ENCODE measurements around the gene PJVK. TPM values are rescaled to one million over a fixed set of nuclear protein-coding genes. Genes with fewer than 3 reads are reported as not detected.
"Not testable (repeated sequence)": the region's sequence is repeated elsewhere in the genome, so short reads cannot be mapped to it uniquely, and the experiment has no call there.

PJVK gene
- total and polyA plus RNA-seq, 2 donors, result 2.8 to 10.9 TPM

GRCh38 chr2:178419123-178419522 is 32.1 kb upstream of the PJVK start:
- no peak overlapping the region for H3K27ac ChIP-seq (ENCODE audit: low read depth)
- WGBS, result 39% methylated on average over 1 of the region's 1 CpG
- no peak overlapping the region for H3K4me3 ChIP-seq (ENCODE audit: low read depth, low read length)
- no peaks in the 10 kb centered on the region for H3K4me1 ChIP-seq (ENCODE audit: insufficient read depth)
- H3K36me3 ChIP-seq (ENCODE audit: insufficient read depth), result no peaks in the 10 kb centered on the region
- no peak for DNase-seq (ENCODE audit: extremely low spot score)

GRCh38 chr2:178420463-178420999 is 30.6 kb upstream of the PJVK start:
- Histone ChIP-seq H3K27ac (ENCODE audit: low read depth) (no peak overlapping the region), H3K36me3 (ENCODE audit: insufficient read depth) (no peaks in the 10 kb centered on the region), H3K4me3 (ENCODE audit: low read depth, low read length) (no peak overlapping the region), H3K4me1 (ENCODE audit: insufficient read depth) (no peaks in the 10 kb centered on the region)
- 54% methylated on average over 1 of the region's 1 CpG for WGBS
- DNase-seq (ENCODE audit: extremely low spot score), result no peak

GRCh38 chr2:178422097-178422496 is 29.1 kb upstream of the PJVK start:
- Histone ChIP-seq H3K27ac (ENCODE audit: low read depth) (no peak overlapping the region), H3K36me3 (ENCODE audit: insufficient read depth) (no peaks in the 10 kb centered on the region), H3K4me3 (ENCODE audit: low read depth, low read length) (no peak overlapping the region), H3K4me1 (ENCODE audit: insufficient read depth) (no peaks in the 10 kb centered on the region)
- no peak for DNase-seq (ENCODE audit: extremely low spot score)
- WGBS, result 81% methylated on average over 3 of the region's 3 CpGs

GRCh38 chr2:178423746-178424145 is 27.4 kb upstream of the PJVK start:
- not testable (repeated sequence) for H3K4me3 ChIP-seq (ENCODE audit: low read depth, low read length); H3K27ac ChIP-seq (ENCODE audit: low read depth); H3K36me3 ChIP-seq (ENCODE audit: insufficient read depth); DNase-seq (ENCODE audit: extremely low spot score); H3K4me1 ChIP-seq (ENCODE audit: insufficient read depth)
- 97% methylated on average over 5 of the region's 5 CpGs for WGBS

GRCh38 chr2:178425255-178425827 is 25.8 kb upstream of the PJVK start:
- no peak for DNase-seq (ENCODE audit: extremely low spot score)
- WGBS, result 96% methylated on average over 4 of the region's 4 CpGs
- H3K4me3 ChIP-seq (ENCODE audit: low read depth, low read length), result no peak overlapping the region
- H3K36me3 ChIP-seq (ENCODE audit: insufficient read depth), result no peaks in the 10 kb centered on the region
- no peaks in the 10 kb centered on the region for H3K4me1 ChIP-seq (ENCODE audit: insufficient read depth)
- H3K27ac ChIP-seq (ENCODE audit: low read depth), result no peak overlapping the region

- WGBS, result 94% methylated on average over 3 of the region's 3 CpGs
- no peak for DNase-seq (ENCODE audit: extremely low spot score)
- H3K4me1 ChIP-seq (ENCODE audit: insufficient read depth), result no peaks in the 10 kb centered on the region
- no peak overlapping the region for H3K4me3 ChIP-seq (ENCODE audit: low read depth, low read length)
- no peak overlapping the region for H3K27ac ChIP-seq (ENCODE audit: low read depth)
- H3K36me3 ChIP-seq (ENCODE audit: insufficient read depth), result no peaks in the 10 kb centered on the region
These were observed 24.8 kb upstream of the PJVK start for GRCh38 chr2:178426388-178426787.

- Histone ChIP-seq H3K36me3 (ENCODE audit: insufficient read depth) (no peaks in the 10 kb centered on the region), H3K4me3 (ENCODE audit: low read depth, low read length) (no peak overlapping the region), H3K4me1 (ENCODE audit: insufficient read depth) (no peaks in the 10 kb centered on the region), H3K27ac (ENCODE audit: low read depth) (no peak overlapping the region)
- WGBS, result 92% methylated on average over 2 of the region's 2 CpGs
- no peak for DNase-seq (ENCODE audit: extremely low spot score)
These were observed 23.7 kb upstream of the PJVK start for GRCh38 chr2:178427458-178427857.

GRCh38 chr2:178428396-178428806 is 22.8 kb upstream of the PJVK start:
- no peak for DNase-seq (ENCODE audit: extremely low spot score)
- Histone ChIP-seq H3K4me1 (ENCODE audit: insufficient read depth) (no peaks in the 10 kb centered on the region), H3K27ac (ENCODE audit: low read depth) (no peak overlapping the region), H3K4me3 (ENCODE audit: low read depth, low read length) (no peak overlapping the region), H3K36me3 (ENCODE audit: insufficient read depth) (no peaks in the 10 kb centered on the region)
- 80% methylated on average over 1 of the region's 1 CpG for WGBS

GRCh38 chr2:178429336-178429735 is 21.8 kb upstream of the PJVK start:
- H3K4me3 ChIP-seq (ENCODE audit: low read depth, low read length), result no peak overlapping the region
- H3K27ac ChIP-seq (ENCODE audit: low read depth), result no peak overlapping the region
- no peaks in the 10 kb centered on the region for H3K4me1 ChIP-seq (ENCODE audit: insufficient read depth)
- DNase-seq (ENCODE audit: extremely low spot score), result no peak
- no peaks in the 10 kb centered on the region for H3K36me3 ChIP-seq (ENCODE audit: insufficient read depth)

GRCh38 chr2:178436662-178437061 is 14.5 kb upstream of the PJVK start:
- H3K4me1 ChIP-seq (ENCODE audit: insufficient read depth), result no peaks in the 10 kb centered on the region
- WGBS, result 95% methylated on average over 2 of the region's 2 CpGs
- no peak for DNase-seq (ENCODE audit: extremely low spot score)
- no peak overlapping the region for H3K4me3 ChIP-seq (ENCODE audit: low read depth, low read length)
- H3K27ac ChIP-seq (ENCODE audit: low read depth), result no peak overlapping the region
- H3K36me3 ChIP-seq (ENCODE audit: insufficient read depth), result peaks cover 6% of the 10 kb centered on the region

- no peak for DNase-seq (ENCODE audit: extremely low spot score)
- Histone ChIP-seq H3K27ac (ENCODE audit: low read depth) (no peak overlapping the region), H3K36me3 (ENCODE audit: insufficient read depth) (peaks cover 4% of the 10 kb centered on the region), H3K4me1 (ENCODE audit: insufficient read depth) (no peaks in the 10 kb centered on the region), H3K4me3 (ENCODE audit: low read depth, low read length) (no peak overlapping the region)
- WGBS, result 87% methylated on average over 2 of the region's 2 CpGs
These were observed 9.8 kb upstream of the PJVK start for GRCh38 chr2:178441426-178441825.

- WGBS, result 63% methylated on average over 4 of the region's 4 CpGs
- H3K4me3 ChIP-seq (ENCODE audit: low read depth, low read length), result no peak overlapping the region
- DNase-seq (ENCODE audit: extremely low spot score), result no peak
- H3K36me3 ChIP-seq (ENCODE audit: insufficient read depth), result no peaks in the 10 kb centered on the region
- no peaks in the 10 kb centered on the region for H3K4me1 ChIP-seq (ENCODE audit: insufficient read depth)
- no peak overlapping the region for H3K27ac ChIP-seq (ENCODE audit: low read depth)
These were observed 2.1 kb upstream of the PJVK start for GRCh38 chr2:178448968-178449661.

GRCh38 chr2:178449700-178450523 is 1.3 kb upstream of the PJVK start:
- peak overlapping the region; percentile 72 for H3K4me3 ChIP-seq (ENCODE audit: low read depth, low read length)
- no peaks in the 10 kb centered on the region for H3K4me1 ChIP-seq (ENCODE audit: insufficient read depth)
- no peaks in the 10 kb centered on the region for H3K36me3 ChIP-seq (ENCODE audit: insufficient read depth)
- DNase-seq (ENCODE audit: extremely low spot score), result no peak
- WGBS, result 6% methylated on average over 18 of the region's 18 CpGs
- peak overlapping the region; percentile 98 for H3K27ac ChIP-seq (ENCODE audit: low read depth)

GRCh38 chr2:178450524-178450773 is 729 bp upstream of the PJVK start:
- Histone ChIP-seq H3K27ac (ENCODE audit: low read depth) (peak overlapping the region; percentile 98), H3K4me3 (ENCODE audit: low read depth, low read length) (peak overlapping the region; percentile 72), H3K4me1 (ENCODE audit: insufficient read depth) (no peaks in the 10 kb centered on the region), H3K36me3 (ENCODE audit: insufficient read depth) (no peaks in the 10 kb centered on the region)
- no peak for DNase-seq (ENCODE audit: extremely low spot score)
- WGBS, result under 1% methylated on average over 25 of the region's 25 CpGs

Data from urinary bladder (tissue), 4 donors.